Head of caudate nucleus (tissue), 42 donors: ENCODE measurements around the gene HBQ1.
"Not testable (repeated sequence)": the region's sequence is repeated elsewhere in the genome, so short reads cannot be mapped to it uniquely, and the experiment has no call there.

ENCODE experiments used
- DNase-seq, 42 donors: peaks; one replicate each; pipeline versions ENCODE4 v3.0.0 to v3.0.0-alpha.2; 2020 to 2021; ENCODE audit warnings: mixed read lengths in 7 of 42
- intact Hi-C: fragments of 100-400 bp; cut with DNase I; formaldehyde crosslinking; loops from one replicate; pipeline ENCODE4 v1.15.0; 2022

Gene HBQ1

DNA sequence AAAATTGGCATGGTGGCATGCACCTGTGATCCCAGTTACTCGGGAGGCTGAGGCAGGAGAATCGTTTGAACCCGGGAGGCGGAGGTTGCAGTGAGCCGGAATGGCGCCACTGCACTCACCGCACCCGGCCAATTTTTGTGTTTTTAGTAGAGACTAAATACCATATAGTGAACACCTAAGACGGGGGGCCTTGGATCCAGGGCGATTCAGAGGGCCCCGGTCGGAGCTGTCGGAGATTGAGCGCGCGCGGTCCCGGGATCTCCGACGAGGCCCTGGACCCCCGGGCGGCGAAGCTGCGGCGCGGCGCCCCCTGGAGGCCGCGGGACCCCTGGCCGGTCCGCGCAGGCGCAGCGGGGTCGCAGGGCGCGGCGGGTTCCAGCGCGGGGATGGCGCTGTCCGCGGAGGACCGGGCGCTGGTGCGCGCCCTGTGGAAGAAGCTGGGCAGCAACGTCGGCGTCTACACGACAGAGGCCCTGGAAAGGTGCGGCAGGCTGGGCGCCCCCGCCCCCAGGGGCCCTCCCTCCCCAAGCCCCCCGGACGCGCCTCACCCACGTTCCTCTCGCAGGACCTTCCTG is at the start of gene HBQ1:
Gene HBQ1, plus strand, starts transcription at position 359 of the 575 bp plus-strand sequence. Its CDS starts 28 bp downstream, at position 387.
- DNase-seq, result peak in 14 of 42 donors; percentile 6 to 51 (median 26)

DNA sequence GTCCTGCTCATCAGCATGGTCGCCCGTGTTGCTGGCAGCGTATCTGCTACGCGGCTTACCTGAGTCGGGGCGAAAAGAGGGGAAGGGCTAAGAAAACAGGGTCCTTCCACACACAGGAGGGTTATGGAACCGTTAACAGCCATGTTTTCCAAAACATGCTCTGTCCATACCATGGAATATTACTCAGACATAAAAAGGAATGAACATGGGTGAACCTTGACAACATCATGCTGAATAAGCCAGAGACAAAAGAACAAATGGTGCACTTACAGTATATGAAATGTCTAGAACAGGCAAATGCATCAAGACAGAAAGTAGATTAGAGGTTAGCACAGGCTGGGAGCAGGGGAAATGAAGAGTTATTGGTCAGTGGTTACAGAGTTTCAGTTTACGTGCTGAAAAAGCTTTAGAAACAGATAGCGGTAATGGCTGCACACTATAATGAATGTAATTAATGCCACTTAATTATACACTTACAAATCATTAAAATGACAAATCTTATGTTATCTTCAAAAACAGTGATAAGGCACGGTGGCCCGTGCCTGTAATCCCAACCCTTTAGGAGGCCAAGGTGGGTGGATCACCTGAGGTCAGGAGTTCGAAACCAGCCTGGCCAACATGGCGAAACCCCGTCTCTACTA is 49.6 kb upstream of the HBQ1 start:
- intact Hi-C loops, result no loop called here
- DNase-seq, result no peak

More for the DNA sequence above, at the start of gene HBQ1:
- intact Hi-C loops, result loop anchor here (2.0 kb wide), 1 partner anchor 73 kb away; no protein-coding TSS in a partner anchor

DNA sequence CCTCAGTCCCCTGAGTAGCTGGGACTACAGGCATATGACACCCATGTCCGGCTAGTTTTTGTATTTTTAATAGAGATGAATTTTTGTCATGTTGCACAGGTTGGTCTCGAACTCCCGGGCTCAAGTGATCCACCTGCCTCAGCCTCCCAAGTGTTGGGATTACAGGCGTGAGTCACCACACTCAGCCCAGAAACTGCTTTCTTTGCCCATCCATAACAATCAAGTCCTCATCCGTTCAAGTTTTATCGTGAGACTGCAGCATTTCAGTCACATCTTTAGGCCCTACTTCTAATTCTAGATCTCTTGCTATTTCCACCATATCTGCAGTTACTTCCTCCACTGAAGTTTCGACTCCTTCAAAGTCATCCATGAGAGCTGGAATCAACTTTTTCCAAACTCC is 48.1 kb upstream of the HBQ1 start:
- intact Hi-C loops, result no loop called here
- no peak for DNase-seq

DNA sequence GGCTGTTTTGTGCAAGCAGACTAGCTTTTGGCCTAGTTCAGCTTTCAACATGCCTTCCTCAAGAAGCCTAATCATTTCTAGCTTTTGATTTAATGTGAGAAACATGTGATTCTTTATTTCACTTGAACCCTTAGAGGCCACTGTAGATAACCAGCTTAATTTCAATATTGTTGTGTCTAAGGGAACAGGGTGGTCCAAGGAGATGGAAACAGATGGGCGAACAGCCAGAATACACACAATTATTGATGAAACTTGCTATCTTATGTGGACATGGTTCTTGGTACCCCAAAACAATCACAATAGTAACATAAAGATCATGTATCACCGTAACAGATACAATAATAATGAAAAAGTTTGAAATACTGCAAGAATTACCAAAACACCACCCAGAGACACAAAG is 46.5 kb upstream of the HBQ1 start:
- DNase-seq, result no peak
- intact Hi-C loops, result no loop called here

DNA sequence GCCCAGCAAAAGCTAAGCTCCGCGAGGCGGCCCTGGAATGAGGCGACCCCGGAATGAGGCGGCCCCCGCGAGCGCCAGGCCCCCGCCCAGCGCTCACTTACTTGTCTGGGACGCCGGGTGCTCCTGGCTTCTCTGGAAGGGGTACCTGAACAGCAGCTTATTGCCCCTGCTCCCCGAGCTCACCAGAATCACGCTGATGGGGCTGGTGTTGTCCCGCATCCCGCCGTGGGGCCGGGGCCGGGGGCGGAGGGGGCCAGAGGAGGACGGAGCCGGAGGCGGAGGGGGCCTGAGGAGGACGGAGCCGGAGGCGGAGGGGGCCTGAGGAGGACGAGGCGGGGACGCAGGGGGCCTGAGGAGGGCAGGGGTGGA is 42.2 kb upstream of the HBQ1 start:
- DNase-seq, result peak in 18 of 42 donors; percentile 8 to 51 (median 23)
- intact Hi-C loops, result no loop called here

DNA sequence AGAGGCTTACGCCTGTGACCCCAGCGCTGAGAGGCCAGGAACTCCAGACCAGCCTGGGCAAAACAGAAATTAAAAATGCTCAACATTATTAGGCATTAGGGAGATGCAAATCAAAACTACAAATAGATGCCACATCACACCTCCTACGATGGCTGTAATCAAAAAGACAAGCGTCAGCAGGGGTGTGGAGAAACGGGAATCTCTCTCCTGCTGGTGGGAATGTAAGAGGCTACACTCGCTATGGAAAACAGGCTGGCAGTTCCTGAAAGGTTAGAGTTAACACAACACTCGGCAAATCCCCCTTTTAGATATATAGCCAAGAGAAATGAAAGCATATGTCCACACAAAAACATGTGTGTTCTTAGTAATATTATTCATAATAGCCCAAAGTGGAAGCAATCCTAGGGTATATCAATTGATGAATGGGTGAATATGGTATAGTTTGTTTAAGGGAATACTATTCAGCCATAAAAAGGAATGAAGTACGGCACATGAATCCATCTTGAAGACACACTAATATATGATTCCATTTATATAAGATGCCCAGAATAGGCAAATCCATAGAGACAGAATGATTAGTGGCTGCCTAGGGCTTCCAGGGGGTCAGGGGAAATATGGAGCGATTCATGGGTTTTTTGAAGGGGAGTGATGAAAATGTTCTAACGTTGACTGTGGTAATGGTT is 39.9 kb upstream of the HBQ1 start:
- DNase-seq, result peak in 1 of 42 donors; percentile 7
- intact Hi-C loops, result no loop called here

DNA sequence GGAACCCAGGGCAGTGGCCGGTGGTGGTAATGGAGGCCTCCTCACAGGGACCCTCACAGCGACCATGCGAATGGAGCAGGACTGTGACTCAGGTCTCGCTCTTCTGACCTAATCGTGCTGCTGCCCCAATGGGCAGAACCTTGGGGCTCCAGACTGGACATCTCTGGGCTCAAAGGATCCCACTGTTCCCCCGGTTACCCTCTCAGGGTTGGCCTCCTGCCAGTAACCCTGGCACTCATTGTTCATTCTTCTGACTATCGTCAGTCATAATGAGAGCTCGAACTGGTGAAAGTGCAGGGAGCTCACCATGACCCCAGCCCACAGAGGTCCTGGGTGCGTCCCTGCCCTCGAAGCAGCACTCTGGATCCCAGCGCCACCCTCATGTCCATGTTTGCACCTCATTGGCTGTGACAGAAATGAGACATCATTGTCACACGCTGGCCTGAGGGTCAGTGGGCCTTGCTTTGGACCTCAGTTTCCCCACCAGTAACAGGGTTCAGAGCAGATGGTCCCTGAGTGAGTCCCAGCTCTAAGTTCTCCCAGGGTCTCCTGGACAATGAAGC is 37.8 kb upstream of the HBQ1 start:
- intact Hi-C loops, result no loop called here
- DNase-seq, result peak in 28 of 42 donors; percentile 17 to 69 (median 42)

DNA sequence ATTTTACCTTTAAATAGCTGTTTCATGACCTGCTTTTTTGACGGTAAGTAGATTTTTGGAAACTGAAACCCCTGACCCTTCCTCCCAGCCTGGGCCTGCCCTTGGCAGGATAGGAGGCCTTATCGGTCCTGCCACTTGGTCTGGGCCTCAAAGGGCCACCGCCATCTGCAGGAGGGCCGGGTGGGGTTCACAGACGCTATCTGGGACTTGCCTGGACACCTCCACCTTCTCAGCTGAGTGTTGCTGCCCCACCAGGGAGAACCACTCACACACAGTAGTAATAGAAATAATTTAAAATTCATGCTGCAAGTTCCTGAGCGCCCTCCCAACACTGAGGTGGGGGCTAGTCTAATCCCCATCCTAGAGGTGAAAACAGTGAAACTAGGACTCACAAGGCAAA is 37.2 kb upstream of the HBQ1 start:
- DNase-seq, result no peak
- intact Hi-C loops, result no loop called here

DNA sequence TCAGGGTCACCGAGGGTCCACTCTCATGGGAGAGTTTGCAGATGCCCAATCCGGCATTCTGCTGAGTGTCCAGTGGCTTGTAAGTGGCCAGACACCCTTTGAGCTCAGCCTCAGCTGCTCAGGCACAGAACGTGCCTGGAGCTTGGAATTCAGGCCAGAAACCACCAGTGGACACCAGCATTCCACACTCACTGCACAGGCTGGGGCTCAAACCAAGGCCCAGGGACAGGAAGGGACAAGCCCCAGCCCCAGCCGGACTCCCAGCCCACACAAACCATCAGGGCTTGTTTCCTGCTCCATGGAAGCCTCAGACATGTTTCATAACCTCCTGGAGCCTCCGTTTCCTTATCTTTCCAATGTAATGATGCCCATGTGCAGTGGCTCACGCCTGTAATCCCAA is 36.8 kb upstream of the HBQ1 start:
- intact Hi-C loops, result no loop called here
- DNase-seq, result no peak

DNA sequence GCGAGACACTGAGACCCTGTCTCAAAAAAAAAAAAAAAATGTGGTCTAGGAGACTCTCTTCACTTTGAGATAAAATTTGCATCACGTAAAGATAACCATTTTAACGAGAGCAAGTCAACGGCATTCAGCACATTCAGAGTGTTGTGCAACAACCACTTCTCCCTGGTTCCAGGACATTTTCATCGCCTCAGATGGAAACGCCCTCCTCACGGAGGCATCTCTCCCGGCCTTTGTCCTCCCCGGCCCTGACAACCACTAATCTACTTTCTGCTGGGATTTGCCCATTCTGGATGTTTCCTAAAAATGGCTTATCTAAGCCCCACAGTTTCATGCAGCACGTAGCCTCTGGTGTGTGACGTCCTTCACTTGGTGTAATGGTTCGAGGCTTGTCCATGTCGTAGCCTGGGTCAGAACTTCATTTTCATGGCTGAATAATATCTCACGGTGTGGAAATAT is 35.4 kb upstream of the HBQ1 start:
- no peak for DNase-seq
- intact Hi-C loops, result no loop called here

DNA sequence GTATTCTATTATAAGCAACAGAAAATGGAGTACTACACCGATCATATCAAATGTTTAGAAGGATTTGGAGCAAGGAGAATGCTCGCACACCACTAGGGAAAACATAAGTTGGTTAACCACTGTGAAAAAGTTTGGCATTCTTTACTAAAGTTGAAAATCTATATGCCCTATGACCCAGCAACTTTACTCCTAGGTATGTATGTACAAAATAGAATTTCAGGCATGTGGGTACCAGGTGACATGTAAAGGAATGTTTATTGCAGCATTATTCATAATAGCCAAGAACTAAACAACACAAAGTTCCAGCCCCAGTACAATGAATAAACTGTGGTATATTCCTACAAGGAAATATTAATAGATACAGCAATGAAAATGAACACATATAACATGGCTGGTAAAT is 33.6 kb upstream of the HBQ1 start:
- intact Hi-C loops, result no loop called here
- no peak for DNase-seq

DNA sequence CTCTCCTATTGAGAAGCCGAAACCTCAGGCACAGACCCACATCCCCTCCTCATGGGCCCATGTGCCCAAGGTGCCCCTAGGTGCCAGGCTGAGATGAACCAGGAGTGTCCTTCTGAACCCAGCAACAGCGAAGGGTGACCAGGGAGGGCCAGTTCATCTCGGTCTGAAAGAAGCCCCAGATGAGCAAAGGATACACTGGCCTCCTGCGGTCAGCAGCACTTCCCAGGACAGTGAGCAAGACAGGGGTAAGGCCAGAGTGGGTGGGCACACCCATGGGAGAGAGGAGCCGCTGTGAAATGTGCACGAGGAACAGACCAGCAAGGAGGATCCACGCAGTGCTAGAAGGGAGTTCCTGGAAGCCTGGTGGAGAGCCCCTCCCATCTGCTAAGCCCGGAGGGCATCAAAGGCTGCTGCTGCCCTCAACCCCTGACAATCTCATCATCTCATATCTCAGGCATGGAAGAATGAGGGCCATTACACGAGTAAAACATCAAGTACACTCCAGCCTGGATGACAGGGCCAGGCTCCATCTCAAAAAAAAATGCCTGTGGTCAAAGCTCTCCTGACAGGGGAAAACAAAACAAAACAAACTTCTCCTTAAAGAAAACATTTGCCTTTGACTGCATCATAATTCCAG is 31.1 kb upstream of the HBQ1 start:
- DNase-seq, result peak in 1 of 42 donors; percentile 25
- intact Hi-C loops, result no loop called here

DNA sequence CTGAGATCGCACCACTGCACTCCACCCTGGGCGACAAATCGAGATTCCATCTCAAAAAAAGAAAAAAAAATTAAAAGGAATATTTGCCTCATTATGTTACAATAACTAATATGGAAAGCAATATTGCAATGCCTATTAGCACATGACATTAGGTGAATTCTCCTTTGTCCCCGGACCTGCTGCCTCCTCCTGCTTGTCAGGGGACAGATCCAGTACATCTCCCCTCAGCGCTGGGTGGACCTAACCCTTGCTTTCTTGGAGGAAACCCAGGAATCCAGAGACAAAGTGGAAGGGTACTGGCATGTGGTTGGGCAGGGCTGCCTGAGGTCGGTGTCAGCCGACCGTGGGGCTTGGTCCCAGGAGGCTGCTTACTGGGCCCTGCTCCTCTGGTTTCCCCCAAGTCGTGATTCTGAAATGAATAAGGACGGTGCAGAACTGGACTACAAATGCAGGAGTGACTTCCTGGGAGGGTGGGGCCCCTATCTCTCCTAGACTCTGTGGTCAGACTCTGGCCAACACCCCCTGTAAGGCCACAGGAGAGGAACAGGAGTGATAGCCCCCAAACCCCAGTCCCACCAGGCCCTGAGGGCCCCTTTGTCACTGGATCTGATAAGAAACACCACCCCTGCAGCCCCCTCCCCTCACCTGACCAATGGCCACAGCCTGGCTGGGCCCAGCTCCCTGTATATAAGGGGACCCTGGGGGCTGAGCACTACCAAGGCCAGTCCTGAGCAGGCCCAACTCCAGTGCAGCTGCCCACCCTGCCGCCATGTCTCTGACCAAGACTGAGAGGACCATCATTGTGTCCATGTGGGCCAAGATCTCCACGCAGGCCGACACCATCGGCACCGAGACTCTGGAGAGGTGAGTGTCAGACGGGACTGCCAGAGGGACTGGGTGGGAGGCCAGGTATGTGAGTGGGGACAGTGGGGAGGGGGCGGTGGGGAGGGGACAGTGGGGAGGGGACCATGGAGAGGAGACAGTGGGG is 27.8 kb upstream of the HBQ1 start, which contains the start of gene HBZ:
Gene HBZ, plus strand, starts transcription at position 504 of the 988 bp plus-strand sequence. Its CDS starts 266 bp downstream, at position 770.
- intact Hi-C loops, result no loop called here
- peak in 1 of 42 donors; percentile 32 for DNase-seq

DNA sequence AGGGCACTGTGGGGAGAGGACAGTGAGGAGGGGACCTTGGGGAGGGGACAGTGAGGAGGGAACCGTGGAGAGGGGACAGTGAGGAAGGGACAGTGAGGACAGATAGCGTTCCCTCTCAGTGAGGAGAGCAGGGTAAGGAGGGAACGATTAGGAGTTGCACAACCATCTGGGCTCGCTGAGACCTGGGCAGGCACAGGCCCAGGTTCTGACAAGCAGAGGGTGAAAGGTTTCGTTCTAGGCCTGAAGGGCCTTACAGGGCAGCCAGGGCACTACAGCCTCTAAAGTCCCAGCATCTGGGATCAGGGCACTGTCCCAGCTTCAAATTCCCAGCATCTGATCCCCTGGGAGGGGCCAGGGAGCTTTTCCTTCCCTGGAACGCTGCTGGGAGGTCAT is 27.1 kb upstream of the HBQ1 start:
- DNase-seq, intact Hi-C loops: not testable (repeated sequence)

DNA sequence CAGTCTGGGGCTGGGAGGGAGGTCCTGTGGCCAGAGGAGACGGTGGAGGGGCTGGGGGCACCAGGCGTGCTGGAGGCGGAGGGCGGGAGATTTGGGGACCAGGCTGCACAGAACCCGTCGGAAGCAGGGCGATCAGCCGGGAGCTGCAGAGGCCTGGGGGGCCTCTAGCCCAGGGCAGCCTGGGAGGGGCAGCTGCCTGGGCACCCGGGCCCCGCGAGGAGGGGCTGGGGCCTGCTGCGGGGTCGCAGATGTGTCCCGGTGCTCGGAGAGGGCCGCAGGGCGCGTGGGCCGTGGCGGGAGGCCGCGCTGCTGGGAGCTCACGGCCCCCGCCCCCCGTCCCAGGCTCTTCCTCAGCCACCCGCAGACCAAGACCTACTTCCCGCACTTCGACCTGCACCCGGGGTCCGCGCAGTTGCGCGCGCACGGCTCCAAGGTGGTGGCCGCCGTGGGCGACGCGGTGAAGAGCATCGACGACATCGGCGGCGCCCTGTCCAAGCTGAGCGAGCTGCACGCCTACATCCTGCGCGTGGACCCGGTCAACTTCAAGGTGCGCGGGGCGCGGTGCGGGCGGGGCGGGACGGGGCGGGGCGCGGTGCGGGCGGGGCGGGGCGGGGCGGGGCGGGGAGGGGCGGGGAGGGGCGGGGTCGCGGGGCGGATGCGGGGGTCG is 26.6 kb upstream of the HBQ1 start:
- DNase-seq, intact Hi-C loops: not testable (repeated sequence)

DNA sequence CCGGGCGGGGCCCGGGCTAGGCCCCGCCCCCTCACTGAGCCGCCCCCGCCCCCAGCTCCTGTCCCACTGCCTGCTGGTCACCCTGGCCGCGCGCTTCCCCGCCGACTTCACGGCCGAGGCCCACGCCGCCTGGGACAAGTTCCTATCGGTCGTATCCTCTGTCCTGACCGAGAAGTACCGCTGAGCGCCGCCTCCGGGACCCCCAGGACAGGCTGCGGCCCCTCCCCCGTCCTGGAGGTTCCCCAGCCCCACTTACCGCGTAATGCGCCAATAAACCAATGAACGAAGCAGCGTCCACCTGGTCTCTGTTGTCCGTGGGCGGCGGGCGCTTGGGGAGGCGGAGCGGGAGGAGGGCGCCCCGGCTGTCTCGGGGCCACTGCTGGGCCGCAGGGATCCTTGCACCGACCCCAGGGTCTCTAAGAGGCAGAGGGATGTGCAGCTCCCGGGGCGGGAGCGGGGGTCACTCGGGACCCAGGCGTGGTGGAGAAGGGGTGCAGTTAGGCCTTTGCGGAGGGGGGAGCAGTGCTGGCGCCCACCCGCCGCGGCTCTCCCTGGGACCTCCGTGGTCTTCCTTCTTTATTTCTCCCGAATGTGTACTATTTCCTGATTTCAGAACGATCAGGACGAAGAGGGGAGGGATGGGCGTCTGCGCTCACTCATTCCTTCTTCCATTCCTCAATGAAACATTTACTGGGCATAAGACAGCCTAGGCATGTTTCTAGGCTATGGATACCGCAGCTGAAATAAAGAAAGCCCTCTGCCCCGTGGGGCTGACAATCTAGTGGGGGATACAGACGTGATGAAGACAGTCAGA is 25.8 kb upstream of the HBQ1 start:
- DNase-seq, result peak in 3 of 42 donors; percentile 13 to 40 (median 13)
- intact Hi-C loops, result no loop called here

DNA sequence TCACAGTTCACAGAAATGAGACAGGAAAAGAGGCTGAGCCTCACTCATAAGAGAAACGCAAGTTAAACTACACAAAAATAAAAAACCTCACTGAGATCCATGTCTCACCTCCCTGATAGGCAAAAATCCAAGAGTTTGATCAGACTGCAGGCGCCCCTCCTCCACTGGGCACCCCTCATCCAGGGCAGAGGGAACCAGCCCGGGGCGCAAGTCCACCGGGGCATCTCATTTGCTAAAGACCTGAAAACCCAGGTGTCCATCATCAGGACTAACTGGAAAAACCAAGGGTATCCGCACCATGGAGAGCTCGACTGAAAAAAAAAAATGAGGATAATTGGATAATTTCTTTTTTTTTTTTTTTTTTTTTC is 25.2 kb upstream of the HBQ1 start:
- intact Hi-C loops, result no loop called here
- DNase-seq, result peak in 1 of 42 donors; percentile 34
